Type B pancreatic cell (in vitro differentiated cells): Measurements from ENCODE around the gene SIRPB1. TPM values are rescaled to one million over a fixed set of nuclear protein-coding genes. Genes with fewer than 3 reads are reported as not detected.

Source experiments
- DNase-seq: peaks from one replicate; pipeline ENCODE4 v3.0.0; 2021; ENCODE audit warnings: mixed read lengths; ENCODE audit not compliant: unreplicated experiment; ENCODE audit errors: extremely low spot score
- H3K27ac Mint-ChIP-seq: 2 replicates; pipeline ENCODE4 v1.8.0; 2021; ENCODE audit warnings: mild to moderate bottlenecking, mixed read lengths
- H3K27me3 Mint-ChIP-seq: 2 replicates; pipeline ENCODE4 v1.8.0; 2021; ENCODE audit warnings: mixed read lengths
- H3K36me3 Mint-ChIP-seq: 2 replicates; pipeline ENCODE4 v1.8.0; 2021; ENCODE audit warnings: mixed read lengths
- H3K4me1 Mint-ChIP-seq: one replicate; pipeline ENCODE4 v1.8.0; 2021; ENCODE audit warnings: mixed read lengths; ENCODE audit not compliant: unreplicated experiment
- H3K4me3 Mint-ChIP-seq: 2 replicates; pipeline ENCODE4 v1.8.0; 2021; ENCODE audit warnings: mild to moderate bottlenecking, mixed read lengths
- H3K9me3 Mint-ChIP-seq: 2 replicates; pipeline ENCODE4 v1.8.0; 2021; ENCODE audit warnings: mixed read lengths
- CTCF ChIP-seq: fragments of 200-600 bp; sonication (generic); conservative IDR thresholded peaks from 2 replicates; pipeline ENCODE4 v1.5.0; 2021; ENCODE audit warnings: antibody characterized with exemption, mild to moderate bottlenecking
- total RNA-seq: library from RNA; stranded (reverse); gene quantifications from 2 replicates; pipeline ENCODE4 v1.2.1, GENCODE V29; 2021; ENCODE audit warnings: low replicate concordance

Gene SIRPB1
- total RNA-seq, 1 donor from 2014 or later = 1.0 TPM

- Mint-ChIP-seq H3K27me3 (peaks cover 18% of the 10 kb centered on the region), H3K4me1 (no peaks in the 10 kb centered on the region)
- no peak for TF ChIP-seq CTCF
Observed at GRCh38 chr20:1630186-1630585, 10.4 kb upstream of the SIRPB1 start.

GRCh38 chr20:1629321-1629720, 9.5 kb upstream of the SIRPB1 start:
- H3K27ac Mint-ChIP-seq = no peak overlapping the region
- H3K27me3 Mint-ChIP-seq = peaks cover 18% of the 10 kb centered on the region
- no peak for TF ChIP-seq CTCF
- H3K4me3 Mint-ChIP-seq = no peak overlapping the region
- H3K4me1 Mint-ChIP-seq = no peaks in the 10 kb centered on the region
- DNase-seq = no peak
- no peaks in the 10 kb centered on the region for H3K36me3 Mint-ChIP-seq
- H3K9me3 Mint-ChIP-seq = no peaks in the 10 kb centered on the region

More at GRCh38 chr20:1630186-1630585, 10.4 kb upstream of the SIRPB1 start:
- Mint-ChIP-seq H3K27ac (no peak overlapping the region), H3K4me3 (no peak overlapping the region), H3K36me3 (no peaks in the 10 kb centered on the region), H3K9me3 (no peaks in the 10 kb centered on the region)
- DNase-seq = no peak

GRCh38 chr20:1628621-1629020, 8.8 kb upstream of the SIRPB1 start:
- Mint-ChIP-seq H3K27ac (no peak overlapping the region), H3K27me3 (peaks cover 18% of the 10 kb centered on the region), H3K4me3 (no peak overlapping the region), H3K36me3 (no peaks in the 10 kb centered on the region), H3K4me1 (no peaks in the 10 kb centered on the region), H3K9me3 (no peaks in the 10 kb centered on the region)
- no peak for DNase-seq
- TF ChIP-seq CTCF = no peak

GRCh38 chr20:1627200-1627550, 7.4 kb upstream of the SIRPB1 start:
- no peak overlapping the region for H3K27ac Mint-ChIP-seq

GRCh38 chr20:1626528-1627199, 6.9 kb upstream of the SIRPB1 start:
- TF ChIP-seq CTCF = no peak
- Mint-ChIP-seq H3K9me3 (no peaks in the 10 kb centered on the region), H3K27ac (no peak overlapping the region), H3K4me1 (no peaks in the 10 kb centered on the region), H3K27me3 (peaks cover 18% of the 10 kb centered on the region), H3K4me3 (no peak overlapping the region), H3K36me3 (no peaks in the 10 kb centered on the region)
- DNase-seq = no peak

More at GRCh38 chr20:1627200-1627550, 7.4 kb upstream of the SIRPB1 start:
- H3K36me3 Mint-ChIP-seq = no peaks in the 10 kb centered on the region
- TF ChIP-seq CTCF = no peak
- no peak overlapping the region for H3K4me3 Mint-ChIP-seq
- DNase-seq = no peak
- no peaks in the 10 kb centered on the region for H3K4me1 Mint-ChIP-seq
- no peaks in the 10 kb centered on the region for H3K9me3 Mint-ChIP-seq
- peaks cover 18% of the 10 kb centered on the region for H3K27me3 Mint-ChIP-seq
